Vagina (tissue), 2 donors: ENCODE data around the gene FPR2. TPM values are rescaled to one million over a fixed set of nuclear protein-coding genes. Genes with fewer than 3 reads are reported as not detected.

Experiments used
- DNase-seq, 2 donors: peaks; one replicate each; pipeline ENCODE4 v3.0.0-alpha.2; 2017; ENCODE audit errors: extremely low spot score in 2 of 2
- H3K27ac ChIP-seq: fragments of 200-600 bp; sonication (generic); one replicate; pipeline ENCODE4 v1.5.1; 2019
- H3K27me3 ChIP-seq: fragments of 200-600 bp; sonication (generic); one replicate; pipeline ENCODE4 v1.5.1; 2019
- H3K36me3 ChIP-seq, 2 donors: fragments of 200-600 bp; sonication (generic); one replicate each; pipeline ENCODE4 v1.5.1; 2017 to 2019
- H3K4me1 ChIP-seq: fragments of 200-600 bp; sonication (generic); one replicate; pipeline ENCODE4 v1.5.1; 2019
- H3K4me3 ChIP-seq, 2 donors: fragments of 200-600 bp; sonication (generic); 1 replicate in 1 of 2; 2 replicates in 1 of 2; pipeline ENCODE4 v1.5.1; 2016 to 2019
- H3K9me3 ChIP-seq: fragments of 200-600 bp; sonication (generic); one replicate; pipeline ENCODE4 v1.5.1; 2019
- POLR2A ChIP-seq, 2 donors: fragments of 450-650 bp; IDR thresholded peaks; one replicate each; pipeline ENCODE4 v1.6.1; 2017; ENCODE audit warnings: antibody characterized with exemption in 2 of 2, mild to moderate bottlenecking in 2 of 2, moderate library complexity in 2 of 2
- POLR2AphosphoS5 ChIP-seq, 2 donors: sonication (generic); formaldehyde crosslinking; IDR thresholded peaks; one replicate each; pipeline ENCODE4 v1.9.0; 2017; ENCODE audit warnings: antibody characterized with exemption in 2 of 2, mild to moderate bottlenecking in 2 of 2, low read depth in 1 of 2; ENCODE audit not compliant: insufficient read depth in 1 of 2
- intact Hi-C: fragments of 100-400 bp; cut with DNase I; formaldehyde crosslinking; loops from one replicate; pipeline ENCODE4 v1.15.1; 2023
- total RNA-seq: library from RNA; depleted of rRNA; stranded (reverse); fragments of >200 nt; gene quantifications from one replicate; pipeline ENCODE4 v1.2.3, GENCODE V29; 2016
- TF ChIP-seq, protein P1 (sequence below), 3 experiments: fragments of 450-650 bp in 2 of 3; fragments of 200-600 bp in 1 of 3; sonication (generic) in 1 of 3; IDR thresholded peaks; one replicate each; pipeline ENCODE4 v1.5.1; 2017 to 2019; ENCODE audit warnings: antibody characterized with exemption in 3 of 3, mild to moderate bottlenecking in 2 of 3, moderate library complexity in 2 of 3

The FPR2 gene
- total RNA-seq, 1 donor from 2014 or later, result not detected

DNA sequence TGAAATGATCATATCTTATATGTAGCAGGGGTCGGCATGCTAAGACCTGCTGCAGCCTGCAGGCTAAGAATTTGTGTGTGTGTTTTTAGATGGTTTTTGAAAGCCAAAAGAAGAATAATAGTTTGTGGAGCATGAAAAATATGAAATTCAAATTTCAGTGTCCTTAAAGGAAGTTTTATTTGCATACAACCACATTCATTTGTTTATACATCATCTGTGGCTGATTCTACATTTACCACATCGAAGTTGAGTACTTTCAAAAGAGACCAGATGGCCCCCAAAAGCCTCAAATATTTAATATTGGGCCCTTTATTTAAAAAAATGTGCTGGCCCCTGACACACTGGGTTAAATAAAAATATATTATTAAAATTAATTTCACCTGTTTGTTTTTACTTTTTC lies 38.5 kb upstream of the FPR2 start:
- TF ChIP-seq, protein P1, sequence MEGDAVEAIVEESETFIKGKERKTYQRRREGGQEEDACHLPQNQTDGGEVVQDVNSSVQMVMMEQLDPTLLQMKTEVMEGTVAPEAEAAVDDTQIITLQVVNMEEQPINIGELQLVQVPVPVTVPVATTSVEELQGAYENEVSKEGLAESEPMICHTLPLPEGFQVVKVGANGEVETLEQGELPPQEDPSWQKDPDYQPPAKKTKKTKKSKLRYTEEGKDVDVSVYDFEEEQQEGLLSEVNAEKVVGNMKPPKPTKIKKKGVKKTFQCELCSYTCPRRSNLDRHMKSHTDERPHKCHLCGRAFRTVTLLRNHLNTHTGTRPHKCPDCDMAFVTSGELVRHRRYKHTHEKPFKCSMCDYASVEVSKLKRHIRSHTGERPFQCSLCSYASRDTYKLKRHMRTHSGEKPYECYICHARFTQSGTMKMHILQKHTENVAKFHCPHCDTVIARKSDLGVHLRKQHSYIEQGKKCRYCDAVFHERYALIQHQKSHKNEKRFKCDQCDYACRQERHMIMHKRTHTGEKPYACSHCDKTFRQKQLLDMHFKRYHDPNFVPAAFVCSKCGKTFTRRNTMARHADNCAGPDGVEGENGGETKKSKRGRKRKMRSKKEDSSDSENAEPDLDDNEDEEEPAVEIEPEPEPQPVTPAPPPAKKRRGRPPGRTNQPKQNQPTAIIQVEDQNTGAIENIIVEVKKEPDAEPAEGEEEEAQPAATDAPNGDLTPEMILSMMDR (IDR thresholded peaks at IDR 0.05), result no peak
- TF ChIP-seq POLR2AphosphoS5 (IDR thresholded peaks at IDR 0.05; ENCODE audit: insufficient read depth in 1 of 2, low read depth in 1 of 2) (no peak), POLR2A (IDR thresholded peaks at IDR 0.05) (no peak)
- intact Hi-C loops, result no loop called here
- H3K27me3 ChIP-seq, result peaks cover 5% of the 10 kb centered on the region
- DNase-seq, result no peak
- no peaks in the 10 kb centered on the region for H3K9me3 ChIP-seq
- peaks cover 22% of the 10 kb centered on the region for H3K4me1 ChIP-seq
- no peak overlapping the region for H3K27ac ChIP-seq
- H3K36me3 ChIP-seq, result no peaks in the 10 kb centered on the region
- H3K4me3 ChIP-seq, result no peak overlapping the region

DNA sequence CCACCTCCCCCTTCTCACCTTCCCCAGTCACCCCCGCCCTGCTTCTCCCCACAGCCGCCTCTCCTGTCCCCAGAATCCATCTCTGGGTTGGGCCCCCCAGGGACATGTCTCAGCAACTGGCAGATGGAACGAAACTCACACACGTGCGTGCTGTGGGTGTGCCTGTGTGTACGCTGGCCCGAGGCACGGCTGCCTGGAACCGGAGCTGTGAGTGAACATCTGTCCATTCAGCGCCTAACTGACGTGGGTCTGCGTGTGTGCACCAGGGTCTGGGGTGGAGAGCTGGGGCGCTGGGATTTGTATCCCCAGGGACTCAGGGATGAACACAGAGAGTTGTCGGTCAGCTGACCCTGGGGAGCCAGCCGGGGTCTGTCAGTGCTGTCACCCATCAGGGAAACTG lies 36.4 kb upstream of the FPR2 start:
- DNase-seq, result no peak
- Histone ChIP-seq H3K27ac (no peak overlapping the region), H3K27me3 (peaks cover 4% of the 10 kb centered on the region), H3K4me1 (peaks cover 17% of the 10 kb centered on the region), H3K36me3 (no peaks in the 10 kb centered on the region), H3K4me3 (no peak overlapping the region), H3K9me3 (no peaks in the 10 kb centered on the region)
- intact Hi-C loops, result no loop called here
- TF ChIP-seq POLR2AphosphoS5 (IDR thresholded peaks at IDR 0.05; ENCODE audit: insufficient read depth in 1 of 2, low read depth in 1 of 2) (no peak), POLR2A (IDR thresholded peaks at IDR 0.05) (no peak)
- TF ChIP-seq, protein P1 (IDR thresholded peaks at IDR 0.05), result no peak

DNA sequence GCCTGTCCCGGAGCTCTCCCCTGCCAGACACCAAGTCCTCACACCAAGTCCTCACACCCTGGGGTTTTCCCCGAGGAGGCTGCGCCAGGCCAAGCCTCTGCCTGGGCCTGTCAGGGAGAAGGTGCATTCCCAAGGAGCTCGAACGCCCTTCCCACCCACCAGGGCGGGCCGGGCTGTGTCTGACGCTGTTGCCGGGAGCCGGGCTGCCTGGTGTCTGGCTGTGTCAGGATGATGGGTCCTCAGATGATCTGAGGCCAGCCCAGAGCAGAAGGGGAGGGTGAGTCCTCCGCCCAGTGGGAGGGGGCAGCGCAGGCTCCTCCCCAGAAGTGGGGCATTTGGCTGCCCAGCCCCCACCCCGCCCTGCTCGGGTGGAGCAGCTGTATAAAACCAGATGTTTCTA lies 34.9 kb upstream of the FPR2 start:
- no peak for DNase-seq
- H3K27ac ChIP-seq, result peak overlapping the region; percentile 60
- peak; percentile 23 to 56 for TF ChIP-seq POLR2AphosphoS5 (IDR thresholded peaks at IDR 0.05; ENCODE audit: insufficient read depth in 1 of 2, low read depth in 1 of 2)
- no peak for TF ChIP-seq POLR2A (IDR thresholded peaks at IDR 0.05)
- TF ChIP-seq, protein P1 (IDR thresholded peaks at IDR 0.05), result no peak

DNA sequence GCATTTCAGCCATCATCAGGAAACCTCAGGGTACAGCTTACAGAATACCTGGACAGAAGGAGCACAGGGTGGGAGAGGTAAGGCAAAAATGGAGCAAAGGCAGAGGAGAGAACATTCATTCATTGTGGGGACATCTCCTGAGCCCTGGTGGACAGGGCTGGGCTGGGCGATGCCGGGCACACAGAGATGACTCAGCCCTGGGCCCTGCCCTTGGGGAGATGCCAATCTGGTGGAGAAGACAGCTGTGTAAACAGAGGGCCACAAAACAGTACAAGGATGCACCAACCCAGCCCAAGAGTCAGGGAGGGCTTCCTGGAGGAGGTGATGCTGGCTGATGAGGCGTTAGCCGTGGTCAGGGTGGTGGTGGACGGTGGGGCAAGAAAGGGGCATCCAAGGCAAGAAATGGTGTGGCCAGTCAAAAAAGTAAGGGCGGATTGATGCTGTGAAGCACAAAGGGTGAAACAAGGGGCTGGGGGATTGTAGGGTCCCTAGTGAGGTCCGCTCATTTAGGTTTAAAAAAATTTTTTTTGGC lies 33.6 kb upstream of the FPR2 start:
- no peaks in the 10 kb centered on the region for H3K27me3 ChIP-seq
- no peak for DNase-seq
- H3K36me3 ChIP-seq, result no peaks in the 10 kb centered on the region
- no peak overlapping the region for H3K27ac ChIP-seq
- H3K9me3 ChIP-seq, result no peaks in the 10 kb centered on the region
- no peak overlapping the region for H3K4me3 ChIP-seq
- peaks cover 14% of the 10 kb centered on the region for H3K4me1 ChIP-seq
- intact Hi-C loops, result no loop called here
- TF ChIP-seq POLR2A (IDR thresholded peaks at IDR 0.05) (no peak), POLR2AphosphoS5 (IDR thresholded peaks at IDR 0.05; ENCODE audit: insufficient read depth in 1 of 2, low read depth in 1 of 2) (no peak)
- TF ChIP-seq, protein P1 (IDR thresholded peaks at IDR 0.05), result no peak

More for the DNA sequence above, 34.9 kb upstream of the FPR2 start:
- H3K4me1 ChIP-seq, result peaks cover 14% of the 10 kb centered on the region
- no peaks in the 10 kb centered on the region for H3K9me3 ChIP-seq
- no peaks in the 10 kb centered on the region for H3K27me3 ChIP-seq
- H3K4me3 ChIP-seq, result no peak overlapping the region
- no peaks in the 10 kb centered on the region for H3K36me3 ChIP-seq
- intact Hi-C loops, result no loop called here

DNA sequence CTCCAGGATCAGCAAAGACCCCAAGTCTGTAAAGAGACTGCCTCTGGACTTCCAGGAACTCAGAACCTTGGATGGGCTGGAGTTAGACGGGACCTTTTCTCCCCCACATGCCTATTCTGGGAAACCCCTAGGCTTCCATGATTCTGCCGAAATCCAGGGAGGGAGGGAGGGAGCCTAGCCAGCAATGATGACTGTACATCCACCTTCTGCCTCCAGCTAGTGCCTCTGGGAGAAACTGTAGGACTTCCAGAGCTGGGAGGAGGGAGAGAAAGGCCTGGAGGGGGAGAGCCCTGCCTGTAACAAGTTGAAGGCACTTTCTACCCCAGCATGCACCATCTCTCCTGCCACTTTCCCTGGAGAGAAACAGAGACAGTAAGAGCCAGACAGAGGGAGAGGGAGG lies 31.2 kb upstream of the FPR2 start:
- no peak for DNase-seq
- no peak for TF ChIP-seq POLR2A (IDR thresholded peaks at IDR 0.05)
- TF ChIP-seq, protein P1 (IDR thresholded peaks at IDR 0.05), result no peak
- no peak for TF ChIP-seq POLR2AphosphoS5 (IDR thresholded peaks at IDR 0.05; ENCODE audit: insufficient read depth in 1 of 2, low read depth in 1 of 2)
- Histone ChIP-seq H3K9me3 (no peaks in the 10 kb centered on the region), H3K4me3 (no peak overlapping the region), H3K36me3 (no peaks in the 10 kb centered on the region), H3K27me3 (no peaks in the 10 kb centered on the region), H3K27ac (no peak overlapping the region), H3K4me1 (peaks cover 8% of the 10 kb centered on the region)
- intact Hi-C loops, result no loop called here
